NB4 (cell line): ENCODE data around the gene NFKBIE.

Source experiments
- DNase-seq: peaks from one replicate; pipeline ENCODE4 v3.0.0; 2010; ENCODE audit warnings: low read depth
- H3K4me3 ChIP-seq: one replicate; pipeline ENCODE4 v1.5.1; 2011; ENCODE audit warnings: mild to moderate bottlenecking, low read depth, low read length, moderate library complexity
- MYC ChIP-seq: IDR thresholded peaks from 2 replicates; pipeline ENCODE4 v1.6.1; 2011; ENCODE audit warnings: low read depth, low read length
- POLR2A ChIP-seq: IDR thresholded peaks from 2 replicates; pipeline ENCODE4 v1.6.1; 2011; ENCODE audit warnings: mild to moderate bottlenecking; ENCODE audit not compliant: insufficient read length; ENCODE audit errors: extremely low read depth
- TF ChIP-seq, protein P1 (sequence below): IDR thresholded peaks from 2 replicates; pipeline ENCODE4 v1.6.1; 2011; ENCODE audit warnings: low read depth, low read length
- TF ChIP-seq, protein P2 (sequence below): IDR thresholded peaks from one replicate; pipeline ENCODE4 v1.5.1; 2012; ENCODE audit warnings: low read depth, low read length

NFKBIE gene

DNA sequence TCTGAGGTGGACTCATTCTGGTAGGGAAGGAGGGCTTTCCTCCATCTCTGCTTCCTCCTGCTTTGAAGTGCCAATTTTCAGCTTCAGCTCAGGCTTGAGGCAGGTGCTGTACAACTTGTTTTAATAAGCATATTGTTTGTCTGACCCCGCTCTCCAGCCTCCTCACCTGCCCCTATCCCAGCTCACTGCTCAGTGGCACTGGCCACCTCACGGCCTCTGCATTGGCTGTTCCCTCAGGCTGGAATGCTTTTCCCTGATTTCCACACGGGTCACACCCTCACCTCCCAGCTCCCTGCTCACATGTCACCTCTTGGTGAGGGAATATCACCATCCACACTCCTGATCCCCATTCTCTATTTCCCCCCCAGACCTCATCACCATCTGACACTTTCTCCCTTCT, 33.5 kb upstream of the NFKBIE start:
- no peak for DNase-seq
- TF ChIP-seq MYC (no peak), POLR2A (no peak)
- TF ChIP-seq, protein P1, sequence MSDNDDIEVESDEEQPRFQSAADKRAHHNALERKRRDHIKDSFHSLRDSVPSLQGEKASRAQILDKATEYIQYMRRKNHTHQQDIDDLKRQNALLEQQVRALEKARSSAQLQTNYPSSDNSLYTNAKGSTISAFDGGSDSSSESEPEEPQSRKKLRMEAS: no peak
- TF ChIP-seq, protein P2, sequence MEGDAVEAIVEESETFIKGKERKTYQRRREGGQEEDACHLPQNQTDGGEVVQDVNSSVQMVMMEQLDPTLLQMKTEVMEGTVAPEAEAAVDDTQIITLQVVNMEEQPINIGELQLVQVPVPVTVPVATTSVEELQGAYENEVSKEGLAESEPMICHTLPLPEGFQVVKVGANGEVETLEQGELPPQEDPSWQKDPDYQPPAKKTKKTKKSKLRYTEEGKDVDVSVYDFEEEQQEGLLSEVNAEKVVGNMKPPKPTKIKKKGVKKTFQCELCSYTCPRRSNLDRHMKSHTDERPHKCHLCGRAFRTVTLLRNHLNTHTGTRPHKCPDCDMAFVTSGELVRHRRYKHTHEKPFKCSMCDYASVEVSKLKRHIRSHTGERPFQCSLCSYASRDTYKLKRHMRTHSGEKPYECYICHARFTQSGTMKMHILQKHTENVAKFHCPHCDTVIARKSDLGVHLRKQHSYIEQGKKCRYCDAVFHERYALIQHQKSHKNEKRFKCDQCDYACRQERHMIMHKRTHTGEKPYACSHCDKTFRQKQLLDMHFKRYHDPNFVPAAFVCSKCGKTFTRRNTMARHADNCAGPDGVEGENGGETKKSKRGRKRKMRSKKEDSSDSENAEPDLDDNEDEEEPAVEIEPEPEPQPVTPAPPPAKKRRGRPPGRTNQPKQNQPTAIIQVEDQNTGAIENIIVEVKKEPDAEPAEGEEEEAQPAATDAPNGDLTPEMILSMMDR: no peak

DNA sequence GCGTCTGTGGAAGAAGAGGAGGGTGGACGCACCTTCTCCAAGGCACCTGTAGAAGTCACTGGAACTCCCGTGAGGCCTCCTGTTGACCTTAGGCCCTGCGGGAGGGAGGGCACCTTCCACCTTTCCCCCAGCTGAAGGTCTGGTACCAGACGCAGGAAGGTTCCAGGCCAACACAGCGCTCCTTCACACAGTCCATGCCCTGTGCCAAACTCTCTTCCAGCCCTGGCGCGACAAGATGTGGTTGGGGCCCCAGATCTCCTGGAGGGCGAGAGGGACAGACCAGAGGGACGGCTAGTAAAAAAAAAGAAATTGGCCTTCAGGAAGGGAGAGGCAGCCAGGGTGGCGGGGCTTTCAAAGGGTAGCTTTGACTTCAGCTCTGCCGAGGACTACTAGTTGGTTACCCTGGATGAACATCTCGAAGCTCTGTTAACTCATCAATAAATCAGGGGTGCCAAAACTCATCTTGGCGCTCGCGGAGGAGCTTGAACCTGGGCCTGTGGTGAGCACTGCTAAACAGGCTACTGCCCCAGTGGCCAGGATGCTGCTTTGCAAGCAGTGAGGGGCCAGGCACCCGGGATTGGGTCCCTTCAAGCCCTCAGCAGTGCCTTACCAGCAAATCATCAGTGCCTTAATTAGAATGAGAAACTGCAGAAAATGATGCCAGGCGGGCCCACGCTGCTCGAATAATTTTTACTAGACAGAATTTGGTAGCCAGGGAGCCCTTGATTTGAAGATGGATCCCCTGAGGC, 32.9 kb upstream of the NFKBIE start:
- DNase-seq: peak; percentile 38
- H3K4me3 ChIP-seq: no peak overlapping the region
- TF ChIP-seq, protein P1: no peak
- TF ChIP-seq, protein P2: no peak
- TF ChIP-seq POLR2A (no peak), MYC (no peak)

More for the DNA sequence above, 33.5 kb upstream of the NFKBIE start:
- no peak overlapping the region for H3K4me3 ChIP-seq

DNA sequence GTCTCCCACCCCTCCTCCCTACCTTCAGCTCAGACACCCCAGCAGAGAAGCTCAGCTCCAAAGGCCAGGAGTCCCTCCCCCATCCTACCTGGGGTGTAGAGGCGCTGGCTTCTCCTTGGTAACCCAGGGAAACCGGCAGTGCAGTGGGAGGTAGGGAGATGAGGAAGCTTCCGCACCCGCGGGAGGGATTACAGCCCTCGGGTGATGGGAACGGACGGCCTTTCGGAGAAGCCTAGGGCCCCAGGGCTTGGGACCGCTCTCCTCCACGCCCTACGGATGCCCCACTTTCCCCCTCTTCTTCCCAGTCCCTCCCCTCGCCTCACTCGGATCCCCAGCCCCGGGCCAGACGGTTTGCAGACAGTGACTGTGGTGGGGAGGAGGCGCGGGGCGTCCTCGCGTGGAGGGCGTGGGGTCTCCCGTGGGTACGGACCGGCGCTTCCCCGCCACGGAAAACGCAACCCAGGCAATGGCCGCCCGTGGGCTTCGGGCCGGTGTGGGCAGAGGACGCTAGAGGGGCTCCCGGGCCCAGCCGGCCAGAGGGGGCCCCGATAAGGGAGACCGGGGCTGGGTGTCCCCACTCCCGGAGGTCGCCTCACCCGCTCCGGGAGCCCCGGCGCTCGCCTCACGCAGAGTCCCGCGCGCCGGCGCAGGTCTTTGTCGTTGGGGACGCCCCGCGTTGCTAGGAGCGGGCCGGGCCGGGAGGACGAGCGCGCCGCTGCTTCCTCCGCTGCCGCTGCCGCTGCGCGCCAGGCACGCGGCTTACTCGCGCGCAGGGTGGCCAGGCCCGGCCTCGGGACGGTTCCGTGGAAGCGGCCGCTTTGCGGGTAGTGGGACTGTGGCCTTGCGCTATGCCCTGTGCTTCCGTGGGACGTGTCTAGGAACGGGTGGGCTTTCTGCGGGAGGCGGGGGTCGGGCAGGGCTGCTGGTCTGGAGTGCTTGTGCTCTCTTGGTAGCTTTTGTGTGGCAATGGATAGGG, 32.0 kb upstream of the NFKBIE start:
- DNase-seq: peak; percentile 40
- H3K4me3 ChIP-seq: no peak overlapping the region
- TF ChIP-seq POLR2A (no peak), MYC (no peak)
- TF ChIP-seq, protein P2: no peak
- TF ChIP-seq, protein P1: no peak

DNA sequence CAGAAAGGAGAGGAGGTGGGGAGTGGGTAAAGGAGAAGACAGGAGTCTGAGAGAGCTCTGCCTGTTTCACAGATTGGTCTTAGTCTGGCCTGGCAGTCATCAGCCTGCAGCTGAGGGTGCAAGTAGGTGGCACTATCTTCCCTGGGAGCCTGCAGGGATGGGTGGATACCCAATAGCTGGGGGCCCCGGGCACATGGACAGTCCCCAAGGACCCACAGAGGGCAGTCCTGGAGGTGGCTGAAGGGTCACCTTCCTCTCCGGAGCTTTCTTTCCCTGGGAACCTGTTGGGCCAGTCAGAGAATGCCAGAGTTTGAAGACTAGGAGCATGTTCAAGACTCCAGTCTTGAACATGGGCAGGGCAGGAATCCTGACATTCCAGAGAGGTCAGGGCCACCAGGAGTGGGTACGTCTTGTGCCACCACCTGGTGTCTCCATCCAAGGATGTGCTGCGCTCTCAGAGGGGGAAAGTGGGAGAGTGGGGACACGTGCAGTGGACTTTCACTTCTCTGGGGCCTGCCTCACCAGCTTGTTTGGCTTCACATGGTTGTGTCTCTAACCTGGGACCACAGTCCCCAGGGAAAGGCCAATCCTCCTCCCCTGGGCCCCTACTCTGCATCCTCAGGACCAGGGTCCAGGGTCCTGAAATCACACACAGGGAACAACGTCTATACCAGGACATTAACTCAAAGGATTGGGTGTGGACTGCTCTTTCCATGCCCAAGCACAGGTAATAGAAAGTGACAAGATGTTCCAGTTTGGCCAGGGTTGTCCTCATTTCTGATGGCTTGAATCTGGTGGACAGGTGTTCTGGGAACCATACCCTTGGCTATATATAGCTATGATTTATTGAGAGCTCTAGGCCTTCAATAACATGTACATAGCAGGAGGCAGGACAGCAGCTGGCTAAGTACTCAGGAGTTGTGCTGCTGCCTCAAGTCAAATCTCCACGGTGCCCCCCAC, 29.8 kb upstream of the NFKBIE start:
- H3K4me3 ChIP-seq: no peak overlapping the region
- TF ChIP-seq, protein P1: no peak
- TF ChIP-seq POLR2A (no peak), MYC (no peak)
- TF ChIP-seq, protein P2: no peak
- DNase-seq: no peak

DNA sequence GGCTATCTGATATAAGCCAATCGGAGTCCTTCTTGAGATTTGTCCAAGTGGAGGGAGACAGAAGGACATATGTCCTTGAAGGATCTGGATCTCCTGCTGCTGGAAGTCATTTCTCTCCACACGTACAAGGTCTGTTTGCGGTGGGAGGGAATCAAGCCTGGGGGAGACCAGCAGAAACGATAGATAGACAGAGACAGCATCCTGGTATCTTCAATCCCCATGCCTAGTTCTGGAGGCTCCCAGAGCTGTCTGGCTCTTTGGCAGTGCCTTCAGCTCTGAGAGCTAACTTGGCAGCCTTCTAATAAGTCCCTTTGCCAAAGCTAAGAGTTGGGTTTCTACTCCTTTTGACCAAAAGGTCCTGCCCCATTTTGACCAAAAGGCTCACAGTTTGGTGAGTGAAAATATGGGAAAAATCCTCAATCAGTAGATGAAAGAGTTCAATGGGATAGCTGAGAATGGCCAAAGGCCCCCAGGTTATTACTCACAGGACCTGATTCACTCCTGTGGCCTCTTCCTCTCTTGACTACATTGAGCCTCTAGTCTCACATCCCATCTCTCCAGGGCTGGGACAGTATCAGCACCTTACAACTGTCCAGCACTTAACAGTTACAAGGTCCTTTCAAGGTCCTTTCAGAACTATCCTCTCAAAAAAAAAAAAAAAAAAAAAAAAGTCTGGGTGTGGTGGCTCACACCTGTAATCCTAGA, 27.5 kb upstream of the NFKBIE start:
- no peak for DNase-seq
- H3K4me3 ChIP-seq: no peak overlapping the region
- no peak for TF ChIP-seq MYC
- TF ChIP-seq, protein P1: no peak
- TF ChIP-seq POLR2A: no peak
- TF ChIP-seq, protein P2: no peak
